Endodermal cell (in vitro differentiated cells): ENCODE results near the gene SLC39A9. TPM values are rescaled to one million over a fixed set of nuclear protein-coding genes. Genes with fewer than 3 reads are reported as not detected.

Source experiments
- DNase-seq: peaks from one replicate; pipeline ENCODE4 v3.0.0-alpha.2; 2017
- H3K27ac ChIP-seq: 2 replicates; pipeline ENCODE4 v1.5.1; 2013; ENCODE audit warnings: mild to moderate bottlenecking, low read depth, low read length, moderate library complexity
- H3K27me3 ChIP-seq: 2 replicates; pipeline ENCODE4 v1.6.1; 2013; ENCODE audit warnings: mild to moderate bottlenecking, low read length, moderate library complexity; ENCODE audit not compliant: insufficient read depth, control insufficient read depth, poor library complexity, severe bottlenecking
- H3K36me3 ChIP-seq: 2 replicates; pipeline ENCODE4 v1.7.0; 2013; ENCODE audit warnings: mild to moderate bottlenecking, low read length, moderate library complexity; ENCODE audit not compliant: control insufficient read depth, insufficient read depth
- H3K4me1 ChIP-seq: one replicate; pipeline ENCODE4 v1.7.0; 2013; ENCODE audit warnings: low read length; ENCODE audit not compliant: control insufficient read depth, insufficient read depth
- H3K4me3 ChIP-seq: 2 replicates; pipeline ENCODE4 v1.5.1; 2013; ENCODE audit warnings: mild to moderate bottlenecking, low read length, moderate library complexity
- H3K9ac ChIP-seq: 2 replicates; pipeline ENCODE4 v1.6.1; 2013; ENCODE audit warnings: mild to moderate bottlenecking, low read length, moderate library complexity; ENCODE audit not compliant: poor library complexity, severe bottlenecking; ENCODE audit errors: extremely low read depth
- H3K9me3 ChIP-seq: 2 replicates; pipeline ENCODE4 v1.6.1; 2013; ENCODE audit warnings: mild to moderate bottlenecking, low read length, moderate library complexity; ENCODE audit not compliant: control insufficient read depth
- H3K27ac Mint-ChIP-seq: 2 replicates; pipeline ENCODE4 v1.8.0; 2020; ENCODE audit warnings: mixed read lengths
- H3K27me3 Mint-ChIP-seq: 2 replicates; pipeline ENCODE4 v1.8.0; 2021; ENCODE audit warnings: mild to moderate bottlenecking, mixed read lengths; ENCODE audit not compliant: insufficient read depth
- H3K36me3 Mint-ChIP-seq: 2 replicates; pipeline ENCODE4 v1.8.0; 2020; ENCODE audit warnings: low read depth, mixed read lengths
- H3K4me1 Mint-ChIP-seq: 2 replicates; pipeline ENCODE4 v1.8.0; 2020; ENCODE audit warnings: mixed read lengths
- H3K4me3 Mint-ChIP-seq: 2 replicates; pipeline ENCODE4 v1.8.0; 2020; ENCODE audit warnings: mild to moderate bottlenecking, moderate library complexity, mixed read lengths
- H3K9me3 Mint-ChIP-seq: 2 replicates; pipeline ENCODE4 v1.8.0; 2020; ENCODE audit warnings: mild to moderate bottlenecking, mixed read lengths
- WGBS, 2 experiments: methylation state at CpG; one replicate each; pipeline versions ENCODE4 v1.1.5 to v1.1.7; 2013; ENCODE audit warnings: missing lambda C conversion rate in 2 of 2, mixed read lengths in 1 of 2; ENCODE audit not compliant: insufficient coverage in 1 of 2, insufficient read length in 1 of 2; 5-methylcytosine and 5-hydroxymethylcytosine counted together
- total RNA-seq, 2 donors: library from RNA; stranded (reverse); fragmentation: NEBNext Ultra II Directional in 1 of 2; extraction: Animal tissue kit (Norgen Biotek cat#: 25700) in 1 of 2; gene quantifications; 2 replicates in 1 of 2; 3 replicates in 1 of 2; pipeline ENCODE4 v1.2.1, GENCODE V29; 2021
- TF ChIP-seq, protein P1 (sequence below): fragments of 200-600 bp; sonication (generic); conservative IDR thresholded peaks from 2 replicates; pipeline ENCODE4 v1.5.0; 2021; ENCODE audit warnings: antibody characterized with exemption, mild to moderate bottlenecking

Gene SLC39A9
- total RNA-seq, 2 donors from 2014 or later, result 40.8 to 53.8 TPM

DNA sequence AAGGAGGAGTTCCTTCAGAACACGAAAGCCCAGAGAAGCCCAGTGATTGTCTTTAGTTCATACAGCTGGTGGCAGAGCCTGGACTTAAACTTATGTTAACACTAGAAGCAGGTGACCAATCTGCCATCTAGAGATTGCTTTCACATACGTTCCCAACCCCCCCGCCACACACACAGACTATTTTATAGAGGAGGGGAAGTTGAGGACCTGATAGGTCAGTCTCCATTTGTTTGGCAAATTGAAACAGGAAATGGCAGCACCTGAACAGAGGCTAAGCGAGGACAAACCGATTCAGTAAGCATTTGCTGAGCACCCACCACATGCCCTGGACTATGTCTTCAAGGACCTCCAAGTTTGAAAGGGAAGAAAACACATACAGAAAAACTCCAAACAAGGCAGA is 81.2 kb downstream of the SLC39A9 start:
- H3K9me3 Mint-ChIP-seq, result peaks cover 22% of the 10 kb centered on the region
- Histone ChIP-seq H3K4me1 (peaks cover 5% of the 10 kb centered on the region), H3K36me3 (no peaks in the 10 kb centered on the region), H3K27me3 (peaks cover 44% of the 10 kb centered on the region), H3K27ac (no peak overlapping the region), H3K4me3 (no peak overlapping the region), H3K9ac (no peak overlapping the region), H3K9me3 (no peaks in the 10 kb centered on the region)
- no peak overlapping the region for H3K4me3 Mint-ChIP-seq
- TF ChIP-seq, protein P1, sequence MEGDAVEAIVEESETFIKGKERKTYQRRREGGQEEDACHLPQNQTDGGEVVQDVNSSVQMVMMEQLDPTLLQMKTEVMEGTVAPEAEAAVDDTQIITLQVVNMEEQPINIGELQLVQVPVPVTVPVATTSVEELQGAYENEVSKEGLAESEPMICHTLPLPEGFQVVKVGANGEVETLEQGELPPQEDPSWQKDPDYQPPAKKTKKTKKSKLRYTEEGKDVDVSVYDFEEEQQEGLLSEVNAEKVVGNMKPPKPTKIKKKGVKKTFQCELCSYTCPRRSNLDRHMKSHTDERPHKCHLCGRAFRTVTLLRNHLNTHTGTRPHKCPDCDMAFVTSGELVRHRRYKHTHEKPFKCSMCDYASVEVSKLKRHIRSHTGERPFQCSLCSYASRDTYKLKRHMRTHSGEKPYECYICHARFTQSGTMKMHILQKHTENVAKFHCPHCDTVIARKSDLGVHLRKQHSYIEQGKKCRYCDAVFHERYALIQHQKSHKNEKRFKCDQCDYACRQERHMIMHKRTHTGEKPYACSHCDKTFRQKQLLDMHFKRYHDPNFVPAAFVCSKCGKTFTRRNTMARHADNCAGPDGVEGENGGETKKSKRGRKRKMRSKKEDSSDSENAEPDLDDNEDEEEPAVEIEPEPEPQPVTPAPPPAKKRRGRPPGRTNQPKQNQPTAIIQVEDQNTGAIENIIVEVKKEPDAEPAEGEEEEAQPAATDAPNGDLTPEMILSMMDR, result no peak
- H3K27me3 Mint-ChIP-seq, result peaks cover 56% of the 10 kb centered on the region
- no peaks in the 10 kb centered on the region for H3K4me1 Mint-ChIP-seq
- WGBS, 2 experiments, result 94 to 96% methylated on average over 3 to 5 of the region's 5 CpGs
- no peak for DNase-seq
- no peak overlapping the region for H3K27ac Mint-ChIP-seq
- H3K36me3 Mint-ChIP-seq, result no peaks in the 10 kb centered on the region

DNA sequence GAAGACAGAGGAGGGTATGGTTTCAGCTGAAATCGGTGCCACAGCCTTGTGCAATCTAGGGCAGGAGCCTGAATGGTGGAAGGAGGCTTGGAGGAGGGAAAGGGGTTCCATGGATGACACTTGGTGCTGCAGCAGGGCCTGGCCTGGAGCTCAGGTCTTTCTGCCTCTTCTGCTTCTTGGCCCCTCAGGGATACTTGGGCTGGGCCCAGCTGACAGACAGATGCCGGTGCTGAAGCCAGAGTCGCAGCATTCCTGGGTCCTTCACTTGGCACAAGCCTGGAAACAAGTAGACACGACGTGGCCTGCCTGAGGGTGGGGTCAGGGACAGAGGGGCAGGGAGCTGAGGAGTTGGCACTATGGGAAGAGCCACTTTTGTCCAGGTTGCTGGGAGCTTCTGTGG is 81.6 kb downstream of the SLC39A9 start:
- Histone ChIP-seq H3K27ac (no peak overlapping the region), H3K4me3 (no peak overlapping the region), H3K27me3 (peaks cover 48% of the 10 kb centered on the region), H3K9me3 (no peaks in the 10 kb centered on the region), H3K36me3 (no peaks in the 10 kb centered on the region), H3K9ac (no peak overlapping the region), H3K4me1 (peaks cover 5% of the 10 kb centered on the region)
- H3K4me3 Mint-ChIP-seq, result no peak overlapping the region
- TF ChIP-seq, protein P1, result no peak
- 91 to 100% methylated on average over 1 to 5 of the region's 5 CpGs for WGBS, 2 experiments
- H3K27me3 Mint-ChIP-seq, result peaks cover 59% of the 10 kb centered on the region
- no peaks in the 10 kb centered on the region for H3K36me3 Mint-ChIP-seq
- DNase-seq, result no peak
- H3K9me3 Mint-ChIP-seq, result peaks cover 22% of the 10 kb centered on the region
- no peak overlapping the region for H3K27ac Mint-ChIP-seq
- no peaks in the 10 kb centered on the region for H3K4me1 Mint-ChIP-seq

DNA sequence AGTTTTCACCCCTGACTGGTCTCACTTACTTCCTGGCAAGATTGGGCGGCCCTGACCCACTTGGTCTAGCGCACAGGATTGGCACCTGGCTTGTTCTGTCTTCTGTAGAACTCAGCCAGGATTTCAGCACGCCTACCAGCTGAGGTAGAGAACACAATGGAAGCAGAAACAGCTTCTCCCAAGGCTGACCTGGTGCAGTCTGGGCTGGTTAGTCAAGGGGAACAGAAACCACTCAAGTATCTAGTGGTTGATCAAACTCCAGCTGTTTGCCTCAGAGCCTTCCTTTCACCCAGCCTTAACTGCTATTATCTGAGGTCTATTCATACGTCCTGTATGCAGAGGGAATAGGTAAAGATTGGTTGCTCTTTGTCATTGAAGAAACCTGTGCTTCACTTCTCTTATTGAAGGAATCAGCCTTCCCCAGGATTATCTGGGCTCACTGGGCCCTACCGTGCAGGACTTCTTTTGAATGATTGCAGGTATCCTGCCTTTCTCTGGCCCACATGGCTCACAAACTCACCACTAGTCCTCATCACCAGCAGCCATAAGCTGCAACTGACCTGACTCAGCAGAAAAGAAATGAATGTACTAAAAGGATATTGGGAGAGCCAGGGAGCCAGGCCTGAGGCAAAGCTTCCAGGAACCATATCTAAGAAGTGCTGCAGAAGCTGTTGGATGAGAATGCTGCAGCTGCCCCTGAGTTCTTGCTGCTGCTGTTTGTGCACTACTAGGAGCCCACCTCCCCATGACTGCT is 83.5 kb downstream of the SLC39A9 start:
- H3K27me3 Mint-ChIP-seq, result peaks cover 76% of the 10 kb centered on the region
- no peaks in the 10 kb centered on the region for H3K36me3 Mint-ChIP-seq
- no peak overlapping the region for H3K27ac ChIP-seq
- H3K27ac Mint-ChIP-seq, result no peak overlapping the region
- H3K4me1 Mint-ChIP-seq, result no peaks in the 10 kb centered on the region
- no peak for DNase-seq
- H3K4me1 ChIP-seq, result peaks cover 5% of the 10 kb centered on the region
- no peaks in the 10 kb centered on the region for H3K36me3 ChIP-seq
- no peak overlapping the region for H3K9ac ChIP-seq
- TF ChIP-seq, protein P1, result no peak
- no peaks in the 10 kb centered on the region for H3K9me3 ChIP-seq
- 75 to 84% methylated on average over 4 to 5 of the region's 5 CpGs for WGBS, 2 experiments
- peaks cover 18% of the 10 kb centered on the region for H3K9me3 Mint-ChIP-seq
- H3K4me3 Mint-ChIP-seq, result no peak overlapping the region
- no peak overlapping the region for H3K4me3 ChIP-seq
- peaks cover 67% of the 10 kb centered on the region for H3K27me3 ChIP-seq
